Esophagus squamous epithelium (tissue), 4 donors: ENCODE measurements around the gene KANSL1L.

Source experiments
- CTCF ChIP-seq, 6 experiments: fragments of 450-650 bp in 4 of 6; fragments of 200-600 bp in 2 of 6; sonication (generic) in 2 of 6; IDR thresholded peaks; one replicate each; pipeline ENCODE4 v1.5.1; 2016 to 2019; ENCODE audit warnings: antibody characterized with exemption in 6 of 6, mild to moderate bottlenecking in 4 of 6, moderate library complexity in 4 of 6
- POLR2A ChIP-seq, 4 donors: fragments of 450-650 bp; IDR thresholded peaks; one replicate each; pipeline ENCODE4 v1.6.1; 2017; ENCODE audit warnings: antibody characterized with exemption in 4 of 4, mild to moderate bottlenecking in 4 of 4, moderate library complexity in 3 of 4

GRCh38 chr2:209984291-209984690 is 186.9 kb downstream of the KANSL1L start:
- TF ChIP-seq CTCF (IDR thresholded peaks at IDR 0.05) (no peak), POLR2A (IDR thresholded peaks at IDR 0.05) (no peak)
